Measurements from ENCODE around the gene TYR.
A peak's percentile ranks its signal among the peaks of the same experiment; 100 is the strongest.
"Not testable (repeated sequence)": the region's sequence is repeated elsewhere in the genome, so short reads cannot be mapped to it uniquely, and the experiment has no call there.

The TYR gene

DNA sequence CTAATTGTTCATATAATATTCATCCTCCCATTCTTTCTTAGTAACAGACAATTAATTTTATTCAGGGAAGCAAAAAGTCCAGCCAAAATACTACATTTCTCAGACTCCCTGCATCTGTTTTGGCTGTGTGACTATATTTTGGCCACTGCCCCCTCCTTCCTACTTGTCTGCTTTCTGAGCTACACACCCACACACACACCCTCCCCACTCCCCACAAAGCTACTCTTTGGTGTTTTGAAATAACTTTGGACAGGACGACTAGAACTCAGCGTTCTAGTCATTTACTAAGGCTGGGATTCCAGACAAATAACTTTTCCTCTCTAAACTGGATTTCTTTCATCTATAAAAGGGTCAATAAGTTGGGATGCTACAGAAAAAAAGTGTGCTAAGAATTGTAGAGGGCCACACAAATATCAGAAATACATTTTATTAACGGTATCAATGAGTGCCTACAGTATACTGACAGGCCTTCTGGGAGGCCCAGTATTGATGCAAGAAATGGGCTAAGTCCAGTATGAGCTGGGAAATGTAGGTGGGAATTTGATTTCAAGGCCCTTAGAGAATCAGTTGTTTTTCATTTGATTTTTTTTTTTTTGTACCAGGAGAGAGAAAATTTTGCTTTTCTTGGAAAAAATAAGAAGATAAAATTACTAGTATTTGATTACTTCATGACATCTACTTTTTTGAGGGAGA, 165.4 kb downstream of the TYR start:
- H3K4me3 ChIP-seq (ENCODE audit: control insufficient read depth, low read depth, low read length) = not testable (repeated sequence)
- DNase-seq (ENCODE audit: low read depth) = peak; percentile 55

Data from fibroblast of mammary gland (primary cell).